Lower leg skin (tissue), 3 donors: Measurements from ENCODE around the gene PAQR8.

ENCODE experiments used
- CTCF ChIP-seq, 3 donors: fragments of 450-650 bp; IDR thresholded peaks; one replicate each; pipeline ENCODE4 v1.5.1; 2016; ENCODE audit warnings: antibody characterized with exemption in 3 of 3, mild to moderate bottlenecking in 3 of 3, moderate library complexity in 2 of 3
- POLR2A ChIP-seq, 2 donors: fragments of 450-650 bp; IDR thresholded peaks; one replicate each; pipeline ENCODE4 v1.6.1; 2016 to 2017; ENCODE audit warnings: antibody characterized with exemption in 2 of 2, mild to moderate bottlenecking in 1 of 2, moderate library complexity in 1 of 2

GRCh38 chr6:52361414-52361944, 472 bp upstream of the PAQR8 start:
- TF ChIP-seq POLR2A (IDR thresholded peaks at IDR 0.05) (no peak), CTCF (IDR thresholded peaks at IDR 0.05) (no peak)
